GDM1 (cell line): Measurements from ENCODE around the gene SLCO4A1.

Experiments used
- DNase-seq: peaks from one replicate; lab custom pipeline; 2025; lab: John Stamatoyannopoulos, UW

The SLCO4A1 gene

GRCh38 chr20:62606551-62607201 is 35.6 kb upstream of the SLCO4A1 start:
- no peak for DNase-seq

- no peak for DNase-seq
Observed at GRCh38 chr20:62607366-62608217, 34.7 kb upstream of the SLCO4A1 start.

GRCh38 chr20:62608218-62608565 is 34.1 kb upstream of the SLCO4A1 start:
- DNase-seq: no peak

- no peak for DNase-seq
Observed at GRCh38 chr20:62609279-62609720, 33.0 kb upstream of the SLCO4A1 start.

- no peak for DNase-seq
Observed at GRCh38 chr20:62609811-62610757, 32.2 kb upstream of the SLCO4A1 start.

- no peak for DNase-seq
Observed at GRCh38 chr20:62611012-62611411, 31.3 kb upstream of the SLCO4A1 start.

- no peak for DNase-seq
Observed at GRCh38 chr20:62611819-62612218, 30.5 kb upstream of the SLCO4A1 start.

- DNase-seq: no peak
Observed at GRCh38 chr20:62614085-62614960, 28.0 kb upstream of the SLCO4A1 start.

GRCh38 chr20:62614961-62615680 is 27.2 kb upstream of the SLCO4A1 start:
- DNase-seq: no peak

- no peak for DNase-seq
Observed at GRCh38 chr20:62615750-62616251, 26.5 kb upstream of the SLCO4A1 start.

- DNase-seq: peak; percentile 82
Observed at GRCh38 chr20:62616728-62617621, 25.3 kb upstream of the SLCO4A1 start.

GRCh38 chr20:62617711-62618483 is 24.4 kb upstream of the SLCO4A1 start:
- peak; percentile 85 for DNase-seq

GRCh38 chr20:62618611-62619529 is 23.4 kb upstream of the SLCO4A1 start:
- peak; percentile 47 for DNase-seq

GRCh38 chr20:62620625-62621024 is 21.7 kb upstream of the SLCO4A1 start:
- no peak for DNase-seq

GRCh38 chr20:62621251-62622110 is 20.8 kb upstream of the SLCO4A1 start:
- DNase-seq: no peak

- DNase-seq: no peak
Observed at GRCh38 chr20:62622178-62622876, 20.0 kb upstream of the SLCO4A1 start.
